BLaER1 (cell line): ENCODE results near the gene ZNF688.
A peak's percentile ranks its signal among the peaks of the same experiment; 100 is the strongest.

Experiments
- H3K27ac ChIP-seq: shearing (Covaris generic); formaldehyde crosslinking; 2 replicates; pipeline ENCODE4 v1.8.1; 2022
- H3K27me3 ChIP-seq: shearing (Covaris generic); formaldehyde crosslinking; 2 replicates; pipeline ENCODE4 v1.8.1; 2022
- H3K36me3 ChIP-seq: shearing (Covaris generic); formaldehyde crosslinking; 2 replicates; pipeline ENCODE4 v1.8.1; 2022
- H3K4me1 ChIP-seq: shearing (Covaris generic); formaldehyde crosslinking; 2 replicates; pipeline ENCODE4 v1.8.1; 2022
- H3K4me2 ChIP-seq: shearing (Covaris generic); formaldehyde crosslinking; 2 replicates; pipeline ENCODE4 v1.8.1; 2022
- H3K4me3 ChIP-seq: shearing (Covaris generic); formaldehyde crosslinking; 2 replicates; pipeline ENCODE4 v1.8.1; 2022
- H3K9ac ChIP-seq: shearing (Covaris generic); formaldehyde crosslinking; 2 replicates; pipeline ENCODE4 v1.8.1; 2022
- H3K9me3 ChIP-seq: shearing (Covaris generic); formaldehyde crosslinking; 2 replicates; pipeline ENCODE4 v1.8.1; 2022
- H4K20me1 ChIP-seq: shearing (Covaris generic); formaldehyde crosslinking; 2 replicates; pipeline ENCODE4 v1.8.1; 2022
- Cebpa-rat ChIP-seq: shearing (Covaris generic); IDR thresholded peaks from 2 replicates; pipeline ENCODE4 v1.8.1; 2022

The ZNF688 gene

GRCh38 chr16:30558789-30559377, 12.6 kb downstream of the ZNF688 start:
- Histone ChIP-seq H3K36me3 (peaks cover 27% of the 10 kb centered on the region), H4K20me1 (peaks cover 14% of the 10 kb centered on the region; the same call in 1 of the 2 replicates), H3K9me3 (no peaks in the 10 kb centered on the region), H3K27me3 (peaks cover 33% of the 10 kb centered on the region), H3K9ac (peak overlapping the region; percentile 98), H3K27ac (peak overlapping the region; percentile 95), H3K4me1 (peaks cover 44% of the 10 kb centered on the region), H3K4me3 (peak overlapping the region; percentile 95), H3K4me2 (peak overlapping the region; percentile 91)
- no peak for TF ChIP-seq Cebpa-rat

- peaks cover 51% of the 10 kb centered on the region for H3K4me1 ChIP-seq
- H4K20me1 ChIP-seq, result peaks cover 21% of the 10 kb centered on the region; the same call in 1 of the 2 replicates
- no peaks in the 10 kb centered on the region for H3K9me3 ChIP-seq
- H3K27me3 ChIP-seq, result peaks cover 33% of the 10 kb centered on the region
- no peak for TF ChIP-seq Cebpa-rat
- H3K36me3 ChIP-seq, result peaks cover 34% of the 10 kb centered on the region
- H3K9ac ChIP-seq, result peak within 1 kb of the TSS; percentile 98
- peak within 1 kb of the TSS; percentile 91 for H3K4me2 ChIP-seq
- H3K4me3 ChIP-seq, result peak within 1 kb of the TSS; percentile 95
- H3K27ac ChIP-seq, result peak within 1 kb of the TSS; percentile 95
Measured at GRCh38 chr16:30557957-30558788, 13.3 kb downstream of the ZNF688 start, which contains the start of gene ZNF764. ZNF764 (minus strand) TSS chr16:30558374; CDS start chr16:30558182, 192 bp downstream.

- peak overlapping the region; percentile 91 for H3K4me2 ChIP-seq
- no peak for TF ChIP-seq Cebpa-rat
- H3K36me3 ChIP-seq, result peaks cover 39% of the 10 kb centered on the region
- no peaks in the 10 kb centered on the region for H3K9me3 ChIP-seq
- peaks cover 26% of the 10 kb centered on the region; the same call in 1 of the 2 replicates for H4K20me1 ChIP-seq
- peak overlapping the region; percentile 95 for H3K27ac ChIP-seq
- H3K27me3 ChIP-seq, result peaks cover 33% of the 10 kb centered on the region
- H3K9ac ChIP-seq, result peak overlapping the region; percentile 98
- peak overlapping the region; percentile 95 for H3K4me3 ChIP-seq
- peaks cover 52% of the 10 kb centered on the region for H3K4me1 ChIP-seq
Measured at GRCh38 chr16:30557707-30557956, 13.9 kb downstream of the ZNF688 start.

- peaks cover 41% of the 10 kb centered on the region for H3K4me1 ChIP-seq
- H3K4me3 ChIP-seq, result no peak overlapping the region
- no peak overlapping the region for H3K27ac ChIP-seq
- peak overlapping the region; percentile 91 for H3K4me2 ChIP-seq
- no peaks in the 10 kb centered on the region for H3K9me3 ChIP-seq
- peaks cover 20% of the 10 kb centered on the region for H3K27me3 ChIP-seq
- H4K20me1 ChIP-seq, result peaks cover 29% of the 10 kb centered on the region; the same call in 1 of the 2 replicates
- no peak for TF ChIP-seq Cebpa-rat
- peak overlapping the region; percentile 98; the same call in 1 of the 2 replicates for H3K9ac ChIP-seq
- peaks cover 44% of the 10 kb centered on the region for H3K36me3 ChIP-seq
Measured at GRCh38 chr16:30556125-30556473, 15.4 kb downstream of the ZNF688 start.

- Histone ChIP-seq H3K9me3 (no peaks in the 10 kb centered on the region), H3K4me1 (peaks cover 36% of the 10 kb centered on the region), H3K36me3 (peaks cover 44% of the 10 kb centered on the region), H4K20me1 (peaks cover 29% of the 10 kb centered on the region; the same call in 1 of the 2 replicates), H3K27me3 (peaks cover 14% of the 10 kb centered on the region), H3K4me2 (peak overlapping the region; percentile 91; the same call in 1 of the 2 replicates), H3K27ac (no peak overlapping the region), H3K4me3 (no peak overlapping the region), H3K9ac (peak overlapping the region; percentile 98; the same call in 1 of the 2 replicates)
- no peak for TF ChIP-seq Cebpa-rat
Measured at GRCh38 chr16:30555315-30556124, 16.0 kb downstream of the ZNF688 start.

GRCh38 chr16:30554557-30555314, 16.8 kb downstream of the ZNF688 start:
- Histone ChIP-seq H3K4me2 (no peak overlapping the region), H3K36me3 (peaks cover 44% of the 10 kb centered on the region), H3K9me3 (no peaks in the 10 kb centered on the region), H3K27ac (no peak overlapping the region), H3K4me1 (peaks cover 36% of the 10 kb centered on the region), H3K9ac (no peak overlapping the region), H3K4me3 (no peak overlapping the region), H4K20me1 (peaks cover 29% of the 10 kb centered on the region; the same call in 1 of the 2 replicates), H3K27me3 (peaks cover 6% of the 10 kb centered on the region; the same call in 1 of the 2 replicates)
- TF ChIP-seq Cebpa-rat, result no peak

- Histone ChIP-seq H3K27me3 (no peaks in the 10 kb centered on the region), H3K9me3 (no peaks in the 10 kb centered on the region), H3K4me3 (no peak overlapping the region), H3K4me1 (peaks cover 27% of the 10 kb centered on the region), H4K20me1 (peaks cover 29% of the 10 kb centered on the region; the same call in 1 of the 2 replicates), H3K36me3 (peaks cover 44% of the 10 kb centered on the region), H3K9ac (no peak overlapping the region), H3K4me2 (peak overlapping the region; percentile 16), H3K27ac (no peak overlapping the region)
- no peak for TF ChIP-seq Cebpa-rat
Measured at GRCh38 chr16:30553393-30553899, 18.1 kb downstream of the ZNF688 start.

GRCh38 chr16:30552956-30553355, 18.6 kb downstream of the ZNF688 start:
- Histone ChIP-seq H3K9ac (no peak overlapping the region), H3K4me1 (peaks cover 26% of the 10 kb centered on the region)

GRCh38 chr16:30551781-30552180, 19.7 kb downstream of the ZNF688 start:
- no peak for TF ChIP-seq Cebpa-rat
- Histone ChIP-seq H3K9ac (no peak overlapping the region), H3K36me3 (peaks cover 49% of the 10 kb centered on the region), H3K4me1 (peaks cover 20% of the 10 kb centered on the region), H3K4me3 (no peak overlapping the region), H3K27me3 (no peaks in the 10 kb centered on the region), H3K27ac (no peak overlapping the region), H3K9me3 (no peaks in the 10 kb centered on the region), H3K4me2 (no peak overlapping the region), H4K20me1 (peaks cover 29% of the 10 kb centered on the region; the same call in 1 of the 2 replicates)

More at GRCh38 chr16:30552956-30553355, 18.6 kb downstream of the ZNF688 start:
- peak overlapping the region; percentile 16; the same call in 1 of the 2 replicates for H3K4me2 ChIP-seq
- no peak overlapping the region for H3K4me3 ChIP-seq
- H3K27ac ChIP-seq, result no peak overlapping the region
- no peaks in the 10 kb centered on the region for H3K9me3 ChIP-seq
- no peak for TF ChIP-seq Cebpa-rat
- H3K27me3 ChIP-seq, result no peaks in the 10 kb centered on the region
- peaks cover 46% of the 10 kb centered on the region for H3K36me3 ChIP-seq
- H4K20me1 ChIP-seq, result peaks cover 29% of the 10 kb centered on the region; the same call in 1 of the 2 replicates
